GM18873 (cell line): ENCODE measurements around the gene TSPO.
A peak's percentile ranks its signal among the peaks of the same experiment; 100 is the strongest.
"Not testable (repeated sequence)": the region's sequence is repeated elsewhere in the genome, so short reads cannot be mapped to it uniquely, and the experiment has no call there.

Experiments
- ATAC-seq: cut with Tn5 transposase; IDR thresholded peaks from one replicate; pipeline ENCODE4 v1.9.1; 2021; ENCODE audit warnings: mild to moderate bottlenecking, moderate library complexity, moderate number of reproducible peaks; ENCODE audit not compliant: unreplicated experiment, low FRiP score

The TSPO gene

DNA sequence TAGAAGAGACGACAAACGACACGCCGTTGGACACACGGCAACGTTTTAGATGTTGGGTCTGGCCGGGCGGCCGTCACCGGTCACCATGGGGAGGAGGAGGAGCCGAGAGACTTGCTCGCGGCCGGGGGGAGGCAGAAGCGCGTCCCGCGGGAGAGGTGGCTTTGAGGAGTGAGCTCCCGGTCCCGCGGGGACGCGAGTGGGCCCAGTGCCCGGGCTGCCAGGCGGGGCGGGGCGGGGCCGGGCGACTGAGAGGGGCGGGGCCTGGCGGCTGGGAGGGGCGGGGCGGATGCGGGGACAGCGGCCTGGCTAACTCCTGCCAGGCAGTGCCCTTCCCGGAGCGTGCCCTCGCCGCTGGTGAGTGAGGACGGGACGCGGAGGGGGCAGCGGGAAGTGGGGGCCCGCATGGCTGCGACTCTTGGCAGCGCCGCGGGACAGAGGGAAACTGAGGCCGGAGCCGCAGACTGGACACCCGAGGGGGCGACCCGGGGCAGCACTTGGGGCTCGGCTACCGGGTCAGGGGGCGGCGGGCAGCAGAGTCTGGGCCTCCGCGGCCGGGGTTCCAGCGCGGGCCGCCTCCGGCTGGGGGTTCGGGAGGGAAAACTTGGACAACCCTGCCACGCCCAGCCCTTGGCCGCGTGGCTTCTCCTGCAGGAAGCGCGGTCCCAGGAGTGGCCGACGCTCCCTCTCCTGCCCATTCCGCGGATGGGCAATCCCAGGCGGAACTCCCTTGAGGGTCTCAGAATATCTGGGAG lies at the start of gene TSPO:
TSS of gene TSPO (plus strand) at position 309 of the 752 bp plus-strand sequence. CDS start 7,680 bp downstream, outside the sequence.
- ATAC-seq, result no peak

DNA sequence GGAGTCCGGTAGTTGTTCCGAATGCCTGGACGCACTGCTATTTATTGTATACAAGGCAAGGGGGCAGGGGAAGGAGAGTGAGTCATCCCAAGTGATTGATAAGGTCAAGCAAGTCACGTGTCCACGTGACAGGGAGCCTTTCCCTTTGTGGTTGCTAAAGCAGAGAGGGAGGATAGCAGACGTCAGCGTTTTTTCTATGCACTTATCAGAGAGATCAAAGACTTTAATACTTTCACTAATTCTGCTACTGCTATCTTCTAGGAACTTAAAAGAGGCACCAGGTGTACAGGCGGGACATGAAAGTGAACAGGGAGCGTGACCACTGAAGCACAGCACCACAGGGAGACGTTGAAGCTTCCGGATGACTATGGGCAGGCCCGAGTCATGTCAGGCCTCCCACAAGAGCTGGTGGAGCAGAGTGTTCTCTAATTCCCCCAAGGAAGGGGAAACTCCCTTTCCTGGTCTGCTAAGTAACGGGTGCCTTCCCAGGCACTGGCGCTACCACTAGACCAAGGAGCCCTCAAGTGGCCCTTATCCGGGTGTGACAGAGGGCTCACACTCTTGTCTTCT lies 47.2 kb upstream of the TSPO start:
- not testable (repeated sequence) for ATAC-seq

DNA sequence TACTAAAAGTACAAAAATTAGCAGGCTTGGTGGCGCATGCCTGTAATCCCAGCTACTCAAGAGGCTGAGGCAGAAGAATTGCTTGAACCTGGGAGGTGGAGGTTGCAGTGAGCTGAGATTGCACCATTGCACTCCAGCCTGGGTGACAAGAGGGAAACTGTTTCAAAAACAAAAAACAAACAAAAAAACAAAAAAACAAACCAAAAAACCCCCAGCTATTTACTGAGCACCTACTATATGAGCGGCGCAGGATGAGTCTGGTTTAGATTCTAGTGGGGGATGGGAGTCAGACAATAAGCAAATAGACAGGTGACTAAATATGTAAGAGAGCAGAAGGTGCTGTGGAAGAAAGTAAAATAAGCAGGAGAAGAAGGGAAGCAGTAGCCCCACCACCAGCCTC lies 46.4 kb upstream of the TSPO start:
- not testable (repeated sequence) for ATAC-seq

- ATAC-seq, result no peak
Measured at GRCh38 chr22:43106302-43106701, 45.1 kb upstream of the TSPO start.

GRCh38 chr22:43109511-43109910 lies 41.8 kb upstream of the TSPO start:
- ATAC-seq, result no peak

DNA sequence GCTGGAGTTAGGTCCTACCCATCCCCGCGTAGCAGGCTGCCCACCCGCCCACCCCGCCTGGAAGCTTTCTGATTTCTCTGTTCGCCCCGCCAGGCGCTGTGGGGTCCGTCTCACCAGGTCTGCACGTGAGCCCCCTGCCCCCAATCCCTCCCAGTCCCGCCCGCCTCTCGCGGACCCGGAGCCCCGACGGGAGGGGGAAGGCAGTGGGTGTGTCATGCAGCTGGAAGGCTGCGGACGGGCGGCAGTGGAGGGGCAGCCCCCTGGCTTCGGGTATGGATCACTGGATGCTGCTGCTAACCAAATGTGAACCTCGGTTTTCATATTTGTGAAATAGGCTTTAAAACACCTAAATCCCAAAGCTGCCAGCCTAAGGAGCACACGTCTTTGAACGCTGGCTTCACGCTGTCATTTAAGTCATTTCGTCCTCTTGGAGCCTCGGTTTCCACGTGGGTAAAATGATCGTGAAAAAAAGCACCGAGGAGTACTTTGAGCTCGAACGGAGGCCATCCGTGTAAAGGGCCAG lies 41.4 kb upstream of the TSPO start:
- no peak for ATAC-seq

DNA sequence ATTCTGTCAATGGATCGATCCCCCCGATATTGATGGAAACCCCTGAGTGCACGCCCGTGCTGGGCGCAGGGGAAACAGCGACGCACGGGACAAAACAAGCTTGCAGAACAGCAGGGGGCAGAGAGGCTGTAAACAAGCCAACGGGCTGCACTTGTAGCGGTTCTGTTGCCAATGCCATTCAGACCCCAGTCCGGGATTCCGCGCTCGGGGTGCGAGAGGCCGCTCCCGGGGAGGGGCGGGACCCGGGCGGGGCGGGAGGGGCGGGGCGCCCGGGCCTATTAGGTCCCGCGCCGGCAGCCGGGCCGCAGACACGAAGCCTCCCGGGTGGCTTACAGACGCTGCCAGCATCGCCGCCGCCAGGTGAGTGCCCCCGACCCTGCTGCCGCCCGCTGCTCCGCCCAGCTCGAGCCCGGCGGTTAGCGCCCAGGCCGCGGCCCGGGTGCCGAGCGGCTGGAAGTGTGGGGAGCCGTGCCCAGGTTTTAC lies 40.9 kb upstream of the TSPO start, which contains the start of gene BIK:
TSS of gene BIK (plus strand) at position 307 of the 483 bp plus-strand sequence. CDS start 13,273 bp downstream, outside the sequence.
- no peak for ATAC-seq

- no peak for ATAC-seq
Measured at GRCh38 chr22:43110927-43111623, 40.3 kb upstream of the TSPO start.

DNA sequence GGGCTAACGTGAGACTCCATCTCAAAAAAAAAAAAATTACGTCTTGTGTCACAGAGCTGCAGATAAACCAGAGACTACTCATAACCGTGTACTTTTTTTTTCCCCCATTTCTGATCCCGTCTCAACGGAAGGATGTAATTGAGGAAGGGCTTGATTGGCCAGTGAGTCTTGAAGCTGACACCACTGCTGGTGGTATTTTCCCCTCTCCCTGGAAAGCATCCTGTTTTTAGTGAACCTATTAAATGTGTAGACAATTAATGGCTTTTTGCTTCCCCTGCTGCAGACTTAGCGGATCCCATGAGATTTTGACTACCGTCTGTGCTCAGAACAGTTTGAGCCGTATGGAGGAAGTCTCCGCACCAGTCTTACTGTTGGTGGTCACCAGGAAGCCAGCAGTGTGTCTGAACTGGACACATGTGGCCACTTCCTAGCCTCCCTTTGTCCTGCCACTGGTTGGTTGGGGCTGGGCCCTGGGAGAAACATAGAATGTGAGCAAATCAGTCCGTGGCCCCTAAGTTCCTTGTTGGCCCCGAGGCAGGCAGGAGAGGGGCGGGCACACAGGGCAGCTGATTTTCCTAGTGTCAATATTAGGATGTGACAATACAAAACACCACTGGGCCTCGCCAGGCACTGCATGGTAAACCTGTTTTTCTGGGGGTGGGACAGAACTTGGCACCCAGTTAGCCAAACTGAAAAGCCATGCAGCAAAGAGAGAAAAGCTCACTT lies 37.7 kb upstream of the TSPO start:
- no peak for ATAC-seq

- no peak for ATAC-seq
Measured at GRCh38 chr22:43114958-43115357, 36.4 kb upstream of the TSPO start.

- no peak for ATAC-seq
Measured at GRCh38 chr22:43116932-43117331, 34.4 kb upstream of the TSPO start.

GRCh38 chr22:43118024-43118849 lies 33.1 kb upstream of the TSPO start:
- no peak for ATAC-seq

GRCh38 chr22:43118953-43119458 lies 32.4 kb upstream of the TSPO start:
- peak; percentile 63 for ATAC-seq

- no peak for ATAC-seq
Measured at GRCh38 chr22:43126501-43127165, 24.7 kb upstream of the TSPO start.

DNA sequence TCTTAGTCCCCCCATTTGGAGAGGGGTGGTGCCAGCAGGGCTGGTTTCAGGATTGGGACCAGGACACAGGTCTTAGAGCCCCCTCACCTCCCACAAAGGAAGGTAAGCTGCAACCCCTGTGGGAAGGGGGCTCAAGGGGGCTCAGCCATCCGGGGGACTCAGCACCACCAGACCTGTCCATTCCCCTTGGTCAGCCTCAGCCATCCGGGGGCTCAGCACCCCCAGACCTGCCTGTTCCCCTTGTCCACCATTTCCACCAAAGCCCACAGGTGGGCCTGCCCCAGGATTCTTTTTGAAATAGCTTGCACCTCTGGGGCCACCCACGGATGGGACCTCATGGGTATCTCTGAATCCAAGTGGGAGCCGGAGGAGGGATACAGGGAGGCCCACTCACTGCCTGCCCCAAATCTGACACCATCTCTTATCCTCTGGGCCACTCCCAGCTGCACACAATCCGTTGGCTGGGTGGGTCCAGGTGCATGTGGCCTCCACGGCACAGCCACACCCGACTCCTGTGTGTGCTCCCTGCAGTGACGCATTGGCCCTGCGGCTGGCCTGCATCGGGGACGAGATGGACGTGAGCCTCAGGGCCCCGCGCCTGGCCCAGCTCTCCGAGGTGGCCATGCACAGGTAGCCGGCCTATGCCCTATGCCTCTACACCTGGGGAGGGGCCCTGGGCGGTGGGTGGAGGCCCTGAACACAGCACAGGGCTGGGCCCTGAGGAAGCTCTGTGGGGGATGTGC lies 24.0 kb upstream of the TSPO start:
- ATAC-seq, result no peak

DNA sequence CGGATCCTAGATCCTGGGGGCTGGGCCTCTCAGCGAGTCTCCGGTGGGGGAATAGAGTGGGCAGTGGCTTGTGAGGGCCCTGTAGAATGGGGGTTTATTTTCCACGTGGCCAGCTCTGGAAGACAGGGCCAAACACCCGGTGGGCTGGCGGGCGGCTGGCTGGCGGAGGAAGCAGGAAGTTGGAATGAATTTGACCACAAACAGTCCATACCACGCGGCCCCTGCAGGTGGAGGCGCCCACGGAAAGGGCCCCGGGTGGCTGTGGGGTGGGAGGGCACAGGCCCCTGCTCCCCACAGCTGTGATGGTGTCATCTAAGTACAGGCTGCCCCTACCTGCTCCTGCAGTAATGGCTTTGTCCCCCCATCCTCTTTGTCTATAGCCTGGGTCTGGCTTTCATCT lies 23.2 kb upstream of the TSPO start:
- no peak for ATAC-seq

GRCh38 chr22:43128928-43129424 lies 22.4 kb upstream of the TSPO start:
- ATAC-seq, result no peak
